ENCODE measurements around the gene NPPA.
"Not testable (repeated sequence)": the region's sequence is repeated elsewhere in the genome, so short reads cannot be mapped to it uniquely, and the experiment has no call there.

The NPPA gene

GRCh38 chr1:11805422-11806306, 41.9 kb downstream of the NPPA start, which contains the start of the genes CLCN6 and MTHFR:
TSS of gene CLCN6 (plus strand) at chr1:11806191. CDS start at chr1:11806263, 72 bp downstream.
TSS of gene MTHFR (minus strand) at chr1:11805964. CDS start at chr1:11803116, 2,848 bp downstream.
- DNase-seq: peak; percentile 98 to 99

- peak in 1 of 2 donors; percentile 38 for DNase-seq
These were observed 42.7 kb downstream of the NPPA start for GRCh38 chr1:11804666-11805421.

- not testable (repeated sequence) for DNase-seq
These were observed 43.5 kb downstream of the NPPA start for GRCh38 chr1:11803924-11804665.

- DNase-seq: peak; percentile 80 to 82
These were observed 44.4 kb downstream of the NPPA start for GRCh38 chr1:11802973-11803885.

GRCh38 chr1:11802616-11802972, 45.0 kb downstream of the NPPA start:
- peak in 1 of 2 donors; percentile 29 for DNase-seq

- no peak for DNase-seq
These were observed 46.7 kb downstream of the NPPA start for GRCh38 chr1:11800756-11801433.

- no peak for DNase-seq
These were observed 47.2 kb downstream of the NPPA start for GRCh38 chr1:11800391-11800755.

GRCh38 chr1:11799896-11800295, 47.7 kb downstream of the NPPA start:
- DNase-seq: no peak

- DNase-seq: no peak
These were observed 48.5 kb downstream of the NPPA start for GRCh38 chr1:11799099-11799498.

- no peak for DNase-seq
These were observed 49.9 kb downstream of the NPPA start for GRCh38 chr1:11797525-11798216.

- no peak for DNase-seq
These were observed 51.4 kb downstream of the NPPA start for GRCh38 chr1:11796036-11796828.

Data from CD4-positive, alpha-beta T cell treated with Interleukin-4 for 1 hour (primary cell).